WTC11 (cell line): ENCODE measurements around the gene MAGI2. TPM values are rescaled to one million over a fixed set of nuclear protein-coding genes. Genes with fewer than 3 reads are reported as not detected.

Source experiments
- ATAC-seq: fragments of 200-7000 bp; cut with Tn5 transposase; 2 replicates; pipeline ENCODE4 v1.10.0; 2021; ENCODE audit warnings: mild to moderate bottlenecking, moderate library complexity
- CTCF ChIA-PET: fragments of 300-600 bp; sonication (Branson Sonifier 250); formaldehyde crosslinking; loops from one replicate; lab custom pipeline; 2021; ENCODE audit warnings: antibody characterized with exemption; lab: Charles Lee
- POLR2A ChIA-PET: fragments of 350-600 bp; sonication (Branson Sonifier 250); formaldehyde crosslinking; loops from one replicate; lab custom pipeline; 2021; ENCODE audit warnings: antibody characterized with exemption; lab: Charles Lee
- DNase-seq: peaks from one replicate; pipeline ENCODE4 v3.0.0; 2021; ENCODE audit warnings: low spot score
- H3K27ac Mint-ChIP-seq: 2 replicates; pipeline ENCODE4 v1.8.0; 2021; ENCODE audit warnings: mixed read lengths
- H3K27me3 Mint-ChIP-seq: 2 replicates; pipeline ENCODE4 v1.8.0; 2021; ENCODE audit warnings: low read depth, mild to moderate bottlenecking, moderate library complexity, mixed read lengths
- H3K36me3 Mint-ChIP-seq: 2 replicates; pipeline ENCODE4 v1.8.0; 2021; ENCODE audit warnings: mixed read lengths
- H3K4me1 Mint-ChIP-seq: 2 replicates; pipeline ENCODE4 v1.8.0; 2022; ENCODE audit warnings: mixed read lengths
- H3K4me3 Mint-ChIP-seq: 2 replicates; pipeline ENCODE4 v1.8.0; 2021; ENCODE audit warnings: mild to moderate bottlenecking, moderate library complexity, mixed read lengths
- H3K9me3 Mint-ChIP-seq: 2 replicates; pipeline ENCODE4 v1.8.0; 2021; ENCODE audit warnings: mixed read lengths
- ATF1 ChIP-seq: sonication (generic); formaldehyde crosslinking; IDR thresholded peaks from 2 replicates; pipeline ENCODE4 v1.8.1; 2023; ENCODE audit warnings: mild to moderate bottlenecking, moderate library complexity, missing genetic modification reagents
- CREB1 ChIP-seq: sonication (generic); formaldehyde crosslinking; IDR thresholded peaks from 2 replicates; pipeline ENCODE4 v1.8.0; 2023; ENCODE audit warnings: mild to moderate bottlenecking, missing genetic modification reagents
- NR1H2 ChIP-seq: sonication (generic); formaldehyde crosslinking; IDR thresholded peaks from 2 replicates; pipeline ENCODE4 v1.9.0; 2021; ENCODE audit warnings: mild to moderate bottlenecking, moderate library complexity, missing genetic modification reagents
- NR3C1 ChIP-seq: sonication (generic); formaldehyde crosslinking; conservative IDR thresholded peaks from 2 replicates; pipeline ENCODE4 v1.8.1; 2023; ENCODE audit warnings: low read depth, mild to moderate bottlenecking, missing genetic modification reagents
- ZBTB21 ChIP-seq: sonication (generic); formaldehyde crosslinking; IDR thresholded peaks from 2 replicates; pipeline ENCODE4 v1.8.1; 2023; ENCODE audit warnings: mild to moderate bottlenecking, missing genetic modification reagents, borderline replicate concordance
- ZNF532 ChIP-seq: fragments of 250-450 bp; sonication (Bioruptor Pico); IDR thresholded peaks from 2 replicates; pipeline ENCODE4 v1.9.0; 2021; ENCODE audit warnings: mild to moderate bottlenecking, borderline replicate concordance
- total RNA-seq: library from RNA; stranded (reverse); gene quantifications from 3 replicates; pipeline ENCODE4 v1.2.3, GENCODE V29; 2021
- TF ChIP-seq, protein P1 (sequence below): sonication (generic); formaldehyde crosslinking; IDR thresholded peaks from 2 replicates; pipeline ENCODE4 v1.8.0; 2022; ENCODE audit warnings: mild to moderate bottlenecking, missing genetic modification reagents
- TF ChIP-seq, protein P2 (sequence below): sonication (generic); formaldehyde crosslinking; IDR thresholded peaks from 2 replicates; pipeline ENCODE4 v1.8.0; 2023; ENCODE audit warnings: missing genetic modification reagents, mild to moderate bottlenecking, borderline replicate concordance
- TF ChIP-seq, protein P3 (sequence below): sonication (generic); formaldehyde crosslinking; IDR thresholded peaks from 2 replicates; pipeline ENCODE4 v1.8.1; 2023; ENCODE audit warnings: mild to moderate bottlenecking, moderate library complexity, missing genetic modification reagents
- TF ChIP-seq, protein P4 (sequence below): fragments of 250-450 bp; sonication (Bioruptor Pico); IDR thresholded peaks from 2 replicates; pipeline ENCODE4 v1.9.0; 2021; ENCODE audit warnings: mild to moderate bottlenecking

Gene MAGI2
- total RNA-seq, 1 experiment from 2014 or later = 26.6 TPM

DNA sequence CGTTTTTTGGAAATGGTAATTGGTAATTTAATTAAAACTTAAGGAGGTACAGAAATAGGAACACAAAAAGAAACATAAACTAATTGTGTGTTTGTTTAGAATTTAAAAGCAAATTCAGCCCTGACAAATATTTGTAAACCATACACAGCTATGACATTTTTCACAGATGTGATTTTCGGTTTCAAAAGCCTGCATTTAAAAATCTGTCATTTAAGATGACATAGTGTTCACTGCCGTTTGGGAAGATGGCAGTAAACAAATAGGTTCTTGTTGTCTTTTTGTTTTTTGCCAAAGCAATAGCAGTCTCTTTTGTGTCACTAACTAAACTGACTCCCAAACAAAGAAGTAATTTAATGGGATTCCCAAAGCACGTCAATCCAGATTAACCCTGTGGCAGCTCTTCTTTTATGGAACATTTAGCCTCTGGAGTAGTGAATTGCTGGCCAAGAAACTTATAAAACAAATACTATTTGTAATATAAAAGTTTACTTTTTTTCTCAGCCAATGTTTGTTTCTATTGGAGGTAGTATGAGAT lies 957.3 kb downstream of the MAGI2 start (continued):
- TF ChIP-seq, protein P1, sequence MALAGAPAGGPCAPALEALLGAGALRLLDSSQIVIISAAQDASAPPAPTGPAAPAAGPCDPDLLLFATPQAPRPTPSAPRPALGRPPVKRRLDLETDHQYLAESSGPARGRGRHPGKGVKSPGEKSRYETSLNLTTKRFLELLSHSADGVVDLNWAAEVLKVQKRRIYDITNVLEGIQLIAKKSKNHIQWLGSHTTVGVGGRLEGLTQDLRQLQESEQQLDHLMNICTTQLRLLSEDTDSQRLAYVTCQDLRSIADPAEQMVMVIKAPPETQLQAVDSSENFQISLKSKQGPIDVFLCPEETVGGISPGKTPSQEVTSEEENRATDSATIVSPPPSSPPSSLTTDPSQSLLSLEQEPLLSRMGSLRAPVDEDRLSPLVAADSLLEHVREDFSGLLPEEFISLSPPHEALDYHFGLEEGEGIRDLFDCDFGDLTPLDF = no peak
- TF ChIP-seq NR1H2 (CRISPR knock-in tag) (no peak), ZBTB21 (CRISPR knock-in tag) (no peak)
- TF ChIP-seq, protein P2, sequence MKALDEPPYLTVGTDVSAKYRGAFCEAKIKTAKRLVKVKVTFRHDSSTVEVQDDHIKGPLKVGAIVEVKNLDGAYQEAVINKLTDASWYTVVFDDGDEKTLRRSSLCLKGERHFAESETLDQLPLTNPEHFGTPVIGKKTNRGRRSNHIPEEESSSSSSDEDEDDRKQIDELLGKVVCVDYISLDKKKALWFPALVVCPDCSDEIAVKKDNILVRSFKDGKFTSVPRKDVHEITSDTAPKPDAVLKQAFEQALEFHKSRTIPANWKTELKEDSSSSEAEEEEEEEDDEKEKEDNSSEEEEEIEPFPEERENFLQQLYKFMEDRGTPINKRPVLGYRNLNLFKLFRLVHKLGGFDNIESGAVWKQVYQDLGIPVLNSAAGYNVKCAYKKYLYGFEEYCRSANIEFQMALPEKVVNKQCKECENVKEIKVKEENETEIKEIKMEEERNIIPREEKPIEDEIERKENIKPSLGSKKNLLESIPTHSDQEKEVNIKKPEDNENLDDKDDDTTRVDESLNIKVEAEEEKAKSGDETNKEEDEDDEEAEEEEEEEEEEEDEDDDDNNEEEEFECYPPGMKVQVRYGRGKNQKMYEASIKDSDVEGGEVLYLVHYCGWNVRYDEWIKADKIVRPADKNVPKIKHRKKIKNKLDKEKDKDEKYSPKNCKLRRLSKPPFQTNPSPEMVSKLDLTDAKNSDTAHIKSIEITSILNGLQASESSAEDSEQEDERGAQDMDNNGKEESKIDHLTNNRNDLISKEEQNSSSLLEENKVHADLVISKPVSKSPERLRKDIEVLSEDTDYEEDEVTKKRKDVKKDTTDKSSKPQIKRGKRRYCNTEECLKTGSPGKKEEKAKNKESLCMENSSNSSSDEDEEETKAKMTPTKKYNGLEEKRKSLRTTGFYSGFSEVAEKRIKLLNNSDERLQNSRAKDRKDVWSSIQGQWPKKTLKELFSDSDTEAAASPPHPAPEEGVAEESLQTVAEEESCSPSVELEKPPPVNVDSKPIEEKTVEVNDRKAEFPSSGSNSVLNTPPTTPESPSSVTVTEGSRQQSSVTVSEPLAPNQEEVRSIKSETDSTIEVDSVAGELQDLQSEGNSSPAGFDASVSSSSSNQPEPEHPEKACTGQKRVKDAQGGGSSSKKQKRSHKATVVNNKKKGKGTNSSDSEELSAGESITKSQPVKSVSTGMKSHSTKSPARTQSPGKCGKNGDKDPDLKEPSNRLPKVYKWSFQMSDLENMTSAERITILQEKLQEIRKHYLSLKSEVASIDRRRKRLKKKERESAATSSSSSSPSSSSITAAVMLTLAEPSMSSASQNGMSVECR (CRISPR knock-in tag) = no peak
- TF ChIP-seq, protein P3, sequence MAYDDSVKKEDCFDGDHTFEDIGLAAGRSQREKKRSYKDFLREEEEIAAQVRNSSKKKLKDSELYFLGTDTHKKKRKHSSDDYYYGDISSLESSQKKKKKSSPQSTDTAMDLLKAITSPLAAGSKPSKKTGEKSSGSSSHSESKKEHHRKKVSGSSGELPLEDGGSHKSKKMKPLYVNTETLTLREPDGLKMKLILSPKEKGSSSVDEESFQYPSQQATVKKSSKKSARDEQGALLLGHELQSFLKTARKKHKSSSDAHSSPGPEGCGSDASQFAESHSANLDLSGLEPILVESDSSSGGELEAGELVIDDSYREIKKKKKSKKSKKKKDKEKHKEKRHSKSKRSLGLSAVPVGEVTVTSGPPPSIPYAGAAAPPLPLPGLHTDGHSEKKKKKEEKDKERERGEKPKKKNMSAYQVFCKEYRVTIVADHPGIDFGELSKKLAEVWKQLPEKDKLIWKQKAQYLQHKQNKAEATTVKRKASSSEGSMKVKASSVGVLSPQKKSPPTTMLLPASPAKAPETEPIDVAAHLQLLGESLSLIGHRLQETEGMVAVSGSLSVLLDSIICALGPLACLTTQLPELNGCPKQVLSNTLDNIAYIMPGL = no peak

- no peak overlapping the region for H3K27ac Mint-ChIP-seq
- no peaks in the 10 kb centered on the region for H3K27me3 Mint-ChIP-seq
- no peaks in the 10 kb centered on the region for H3K9me3 Mint-ChIP-seq
- no peaks in the 10 kb centered on the region for H3K36me3 Mint-ChIP-seq
- ATAC-seq (no peak), DNase-seq (no peak)
- H3K4me1 Mint-ChIP-seq = peaks cover 76% of the 10 kb centered on the region
- no peak overlapping the region for H3K4me3 Mint-ChIP-seq
- TF ChIP-seq CREB1 = no peak
- no peak for TF ChIP-seq NR3C1 (CRISPR knock-in tag)
- TF ChIP-seq, protein P4, sequence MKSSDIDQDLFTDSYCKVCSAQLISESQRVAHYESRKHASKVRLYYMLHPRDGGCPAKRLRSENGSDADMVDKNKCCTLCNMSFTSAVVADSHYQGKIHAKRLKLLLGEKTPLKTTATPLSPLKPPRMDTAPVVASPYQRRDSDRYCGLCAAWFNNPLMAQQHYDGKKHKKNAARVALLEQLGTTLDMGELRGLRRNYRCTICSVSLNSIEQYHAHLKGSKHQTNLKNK (CRISPR knock-in tag) = no peak
- no peak for TF ChIP-seq ATF1 (CRISPR knock-in tag)
- no peak for TF ChIP-seq ZNF532 (CRISPR knock-in tag)
- TF ChIP-seq, protein P1 = no peak
- POLR2A ChIA-PET = no interaction called here
- CTCF ChIA-PET = no interaction called here
These were observed 960.1 kb downstream of the MAGI2 start for GRCh38 chr7:78493401-78493800.
